ENCODE results near the gene LCNL1. TPM values are rescaled to one million over a fixed set of nuclear protein-coding genes. Genes with fewer than 3 reads are reported as not detected.

The LCNL1 gene
- total RNA-seq, 2 donors from 2014 or later, result 1.4 to 2.2 TPM

GRCh38 chr9:136962163-136962562, 20.6 kb upstream of the LCNL1 start:
- Mint-ChIP-seq H3K27ac (no peak overlapping the region), H3K4me3 (no peak overlapping the region)
- WGBS, 2 experiments (ENCODE audit: insufficient coverage in 1 of 2, insufficient read length in 1 of 2), result 83 to 95% methylated on average over 6 to 9 of the region's 9 CpGs

GRCh38 chr9:136962701-136963248, 20.0 kb upstream of the LCNL1 start:
- DNase-seq, result no peak
- Histone ChIP-seq H3K4me3 (ENCODE audit: low read length) (no peak overlapping the region), H3K27me3 (ENCODE audit: control insufficient read depth, insufficient read depth, low read length, poor library complexity, severe bottlenecking) (no peaks in the 10 kb centered on the region), H3K9ac (ENCODE audit: extremely low read depth, low read length, poor library complexity, severe bottlenecking) (no peak overlapping the region), H3K36me3 (ENCODE audit: control insufficient read depth, insufficient read depth, low read length) (no peaks in the 10 kb centered on the region), H3K9me3 (ENCODE audit: control insufficient read depth, low read length) (no peaks in the 10 kb centered on the region), H3K27ac (ENCODE audit: low read depth, low read length) (no peak overlapping the region), H3K4me1 (ENCODE audit: control insufficient read depth, insufficient read depth, low read length) (no peaks in the 10 kb centered on the region)
- peaks cover 8% of the 10 kb centered on the region for H3K4me1 Mint-ChIP-seq
- 91 to 100% methylated on average over 6 to 11 of the region's 11 CpGs for WGBS, 2 experiments (ENCODE audit: insufficient coverage in 1 of 2, insufficient read length in 1 of 2)
- no peak overlapping the region for H3K27ac Mint-ChIP-seq
- H3K27me3 Mint-ChIP-seq (ENCODE audit: insufficient read depth), result peaks cover 1% of the 10 kb centered on the region
- H3K36me3 Mint-ChIP-seq (ENCODE audit: low read depth), result no peaks in the 10 kb centered on the region
- no peak overlapping the region for H3K4me3 Mint-ChIP-seq
- TF ChIP-seq CTCF (conservative IDR thresholded peaks at IDR 0.05), result no peak
- H3K9me3 Mint-ChIP-seq, result no peaks in the 10 kb centered on the region

More at GRCh38 chr9:136962163-136962562, 20.6 kb upstream of the LCNL1 start:
- Histone ChIP-seq H3K4me3 (ENCODE audit: low read length) (no peak overlapping the region), H3K9me3 (ENCODE audit: control insufficient read depth, low read length) (no peaks in the 10 kb centered on the region), H3K4me1 (ENCODE audit: control insufficient read depth, insufficient read depth, low read length) (no peaks in the 10 kb centered on the region), H3K36me3 (ENCODE audit: control insufficient read depth, insufficient read depth, low read length) (no peaks in the 10 kb centered on the region), H3K27me3 (ENCODE audit: control insufficient read depth, insufficient read depth, low read length, poor library complexity, severe bottlenecking) (no peaks in the 10 kb centered on the region), H3K27ac (ENCODE audit: low read depth, low read length) (no peak overlapping the region), H3K9ac (ENCODE audit: extremely low read depth, low read length, poor library complexity, severe bottlenecking) (no peak overlapping the region)
- Mint-ChIP-seq H3K36me3 (ENCODE audit: low read depth) (no peaks in the 10 kb centered on the region), H3K9me3 (no peaks in the 10 kb centered on the region), H3K27me3 (ENCODE audit: insufficient read depth) (peaks cover 1% of the 10 kb centered on the region), H3K4me1 (peaks cover 8% of the 10 kb centered on the region)
- no peak for DNase-seq
- no peak for TF ChIP-seq CTCF (conservative IDR thresholded peaks at IDR 0.05)

GRCh38 chr9:136963341-136963740, 19.5 kb upstream of the LCNL1 start:
- H3K4me3 Mint-ChIP-seq, result no peak overlapping the region
- no peak overlapping the region for H3K27ac ChIP-seq (ENCODE audit: low read depth, low read length)
- peaks cover 1% of the 10 kb centered on the region for H3K27me3 Mint-ChIP-seq (ENCODE audit: insufficient read depth)
- H3K36me3 ChIP-seq (ENCODE audit: control insufficient read depth, insufficient read depth, low read length), result no peaks in the 10 kb centered on the region
- no peak for DNase-seq
- no peak overlapping the region for H3K27ac Mint-ChIP-seq
- H3K9me3 ChIP-seq (ENCODE audit: control insufficient read depth, low read length), result no peaks in the 10 kb centered on the region
- H3K27me3 ChIP-seq (ENCODE audit: control insufficient read depth, insufficient read depth, low read length, poor library complexity, severe bottlenecking), result no peaks in the 10 kb centered on the region
- no peaks in the 10 kb centered on the region for H3K9me3 Mint-ChIP-seq
- no peak overlapping the region for H3K9ac ChIP-seq (ENCODE audit: extremely low read depth, low read length, poor library complexity, severe bottlenecking)
- H3K4me3 ChIP-seq (ENCODE audit: low read length), result no peak overlapping the region
- H3K36me3 Mint-ChIP-seq (ENCODE audit: low read depth), result no peaks in the 10 kb centered on the region
- no peaks in the 10 kb centered on the region for H3K4me1 ChIP-seq (ENCODE audit: control insufficient read depth, insufficient read depth, low read length)
- H3K4me1 Mint-ChIP-seq, result peaks cover 8% of the 10 kb centered on the region
- no peak for TF ChIP-seq CTCF (conservative IDR thresholded peaks at IDR 0.05)
- 92 to 93% methylated on average over 11 to 15 of the region's 15 CpGs for WGBS, 2 experiments (ENCODE audit: insufficient coverage in 1 of 2, insufficient read length in 1 of 2)
